K562 (cell line): ENCODE data around the gene PCOLCE2. TPM values are rescaled to one million over a fixed set of nuclear protein-coding genes. Genes with fewer than 3 reads are reported as not detected.

Source experiments
- ARID1B ChIP-seq: fragments of 450-650 bp; IDR thresholded peaks from 2 replicates; pipeline ENCODE4 v1.6.1; 2016; ENCODE audit warnings: antibody characterized with exemption, mild to moderate bottlenecking, inconsistent platforms
- CC2D1A ChIP-seq: fragments of 450-650 bp; IDR thresholded peaks from 2 replicates; pipeline ENCODE4 v1.6.1; 2017; ENCODE audit warnings: mild to moderate bottlenecking
- CTBP1 ChIP-seq: fragments of 450-650 bp; IDR thresholded peaks from 2 replicates; pipeline ENCODE4 v1.6.1; 2016; ENCODE audit warnings: borderline replicate concordance
- FOS ChIP-seq: IDR thresholded peaks from 3 replicates; pipeline ENCODE4 v1.6.1; 2011; ENCODE audit not compliant: insufficient read length; ENCODE audit errors: extremely low read depth
- FOSL1 ChIP-seq: fragments of 200-800 bp; sonication (Bioruptor generic); conservative IDR thresholded peaks from 2 replicates; pipeline ENCODE4 v1.6.1; 2016; ENCODE audit warnings: missing genetic modification characterization, missing compliant biosample characterization
- HNRNPH1 ChIP-seq: fragments of 200-400 bp; formaldehyde crosslinking; optimal IDR thresholded peaks from 2 replicates; pipeline ENCODE3; 2017; ENCODE audit warnings: low read depth, mild to moderate bottlenecking, low read length, moderate library complexity
- NFE2 ChIP-seq: IDR thresholded peaks from 2 replicates; pipeline ENCODE4 v1.6.1; 2014; ENCODE audit warnings: antibody characterized with exemption, low read depth
- YY1 ChIP-seq, 3 experiments: IDR thresholded peaks; 2 replicates each; pipeline ENCODE4 v1.6.1; 2011; ENCODE audit warnings: low read length in 2 of 3, mild to moderate bottlenecking in 2 of 3, moderate library complexity in 2 of 3, borderline replicate concordance in 1 of 3, control low read depth in 1 of 3, low read depth in 1 of 3; ENCODE audit not compliant: insufficient read depth in 3 of 3, insufficient replicate concordance in 2 of 3, control insufficient read depth in 1 of 3, insufficient read length in 1 of 3; ENCODE audit errors: extremely low read depth in 1 of 3
- ZFP30 ChIP-seq: fragments of 250-450 bp; sonication (Bioruptor Pico); IDR thresholded peaks from 2 replicates; pipeline ENCODE4 v1.8.0; 2022; ENCODE audit warnings: moderate library complexity, mild to moderate bottlenecking, inconsistent platforms, borderline replicate concordance
- ZKSCAN8 ChIP-seq: fragments of 200-800 bp; sonication (Bioruptor generic); IDR thresholded peaks from 2 replicates; pipeline ENCODE4 v1.6.1; 2016; ENCODE audit warnings: missing genetic modification characterization, missing compliant biosample characterization
- ZNF766 ChIP-seq: fragments of 200-800 bp; sonication (Bioruptor generic); conservative IDR thresholded peaks from 2 replicates; pipeline ENCODE4 v1.6.1; 2016; ENCODE audit warnings: missing genetic modification characterization, missing compliant biosample characterization
- polyA plus RNA-seq, 8 experiments: library from polyadenylated mRNA; depleted of rRNA in 4 of 8; stranded (reverse) in 5 of 8; unstranded in 3 of 8; fragments of >200 nt; fragmentation: Nextera tagmentation in 2 of 8; fragmentation: Illumina TruSeq in 1 of 8; extraction: Ambion mirVana in 2 of 8; extraction: Trizol in 1 of 8; gene quantifications; 2 replicates each; pipeline versions ENCODE4 v1.2.1 to v1.2.3, GENCODE V29; 2011 to 2014; ENCODE audit warnings: inconsistent platforms in 1 of 8, missing spikeins in 1 of 8
- total RNA-seq, 7 experiments: library from RNA; depleted of rRNA in 6 of 7; stranded (reverse); fragments of >200 nt in 6 of 7; fragmentation: Illumina TruSeq in 2 of 7; extraction: Trizol in 2 of 7; gene quantifications; 2 replicates each; pipeline versions ENCODE4 v1.2.1 to v1.2.3, GENCODE V29; 2011 to 2021; ENCODE audit warnings: low replicate concordance in 1 of 7
- TF ChIP-seq, protein P1 (sequence below), 3 experiments: fragments of 200-800 bp in 1 of 3; sonication (Bioruptor generic) in 1 of 3; sonication (generic) in 1 of 3; formaldehyde crosslinking in 1 of 3; IDR thresholded peaks; 2 replicates each; pipeline versions ENCODE4 v1.6.1 to v1.8.0; 2016 to 2022; ENCODE audit warnings: mild to moderate bottlenecking in 2 of 3, missing compliant biosample characterization in 2 of 3, missing genetic modification characterization in 2 of 3, missing genetic modification reagents in 1 of 3
- TF ChIP-seq, protein P2 (sequence below), 2 experiments: fragments of 450-650 bp in 1 of 2; sonication (generic) in 1 of 2; formaldehyde crosslinking in 1 of 2; IDR thresholded peaks in 1 of 2; conservative IDR thresholded peaks in 1 of 2; 2 replicates each; pipeline versions ENCODE4 v1.6.1 to v1.8.1; 2016 to 2023; ENCODE audit warnings: mild to moderate bottlenecking in 2 of 2, moderate library complexity in 2 of 2, inconsistent platforms in 1 of 2, missing genetic modification reagents in 1 of 2
- TF ChIP-seq, protein P3 (sequence below): sonication (generic); formaldehyde crosslinking; IDR thresholded peaks from 2 replicates; pipeline ENCODE4 v1.8.0; 2022; ENCODE audit warnings: mild to moderate bottlenecking, missing genetic modification reagents
- TF ChIP-seq, protein P4 (sequence below): sonication (generic); formaldehyde crosslinking; IDR thresholded peaks from 2 replicates; pipeline ENCODE4 v1.5.0; 2020; ENCODE audit warnings: missing genetic modification reagents
- TF ChIP-seq, protein P5 (sequence below): fragments of 450-650 bp; formaldehyde crosslinking; IDR thresholded peaks from 2 replicates; pipeline ENCODE4 v1.4.0; 2020; ENCODE audit warnings: mild to moderate bottlenecking, moderate library complexity
- TF ChIP-seq, protein P6 (sequence below), 3 experiments: IDR thresholded peaks in 2 of 3; conservative IDR thresholded peaks in 1 of 3; 2 replicates each; pipeline ENCODE4 v1.5.1; 2011 to 2012; ENCODE audit warnings: low read length in 3 of 3, mild to moderate bottlenecking in 3 of 3, control low read depth in 2 of 3, improper control_type of control experiment in 1 of 3, inconsistent platforms in 1 of 3, low read depth in 1 of 3, mixed read lengths in 1 of 3, moderate library complexity in 1 of 3; ENCODE audit not compliant: insufficient read depth in 2 of 3

PCOLCE2 gene
- total and polyA plus RNA-seq, 9 of the 15 experiments (the other 6 are each of a cell fraction or from before 2014, with no cell fraction given) = 0.18 to 1.2 (median 0.65) TPM

DNA sequence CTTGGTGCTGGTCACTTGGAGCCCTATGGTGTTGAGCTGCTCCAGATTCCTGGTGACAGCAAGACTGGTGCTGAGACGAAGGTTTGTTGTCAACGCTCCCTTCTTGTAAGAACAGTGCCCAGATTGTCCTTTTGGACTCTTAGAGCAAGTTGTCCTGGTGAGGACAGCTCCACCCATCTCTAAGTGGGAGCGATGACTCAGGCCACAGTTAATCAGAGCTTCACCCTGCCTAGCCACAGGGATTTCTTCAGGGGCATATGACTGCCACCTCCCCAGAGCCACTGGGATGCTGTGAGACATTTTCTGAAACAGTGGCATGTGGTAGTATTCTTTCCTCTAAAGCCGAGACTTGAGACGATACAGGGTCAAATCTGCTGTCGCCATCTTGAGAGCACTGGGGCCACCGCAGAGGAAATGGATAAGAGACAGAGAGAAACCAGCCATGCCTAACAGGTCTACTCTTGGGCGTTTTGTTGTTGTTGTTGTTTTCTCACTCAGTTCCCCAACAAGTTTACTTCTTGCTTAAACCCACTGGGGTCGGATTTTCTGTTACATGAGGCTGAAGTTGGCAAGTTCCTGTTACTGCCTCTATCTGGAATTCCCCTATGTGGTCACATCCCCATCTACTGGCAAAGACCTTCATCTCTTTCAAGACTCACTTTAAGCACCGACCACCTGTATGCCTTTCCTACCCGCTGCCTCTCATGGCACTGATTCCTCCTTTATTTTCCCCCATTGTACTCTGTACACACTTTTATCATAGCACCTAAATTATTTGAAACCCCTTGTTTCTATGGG lies 16.0 kb upstream of the PCOLCE2 start (continued):
- TF ChIP-seq, protein P1, sequence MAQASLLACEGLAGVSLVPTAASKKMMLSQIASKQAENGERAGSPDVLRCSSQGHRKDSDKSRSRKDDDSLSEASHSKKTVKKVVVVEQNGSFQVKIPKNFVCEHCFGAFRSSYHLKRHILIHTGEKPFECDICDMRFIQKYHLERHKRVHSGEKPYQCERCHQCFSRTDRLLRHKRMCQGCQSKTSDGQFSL (CRISPR knock-in tag; IDR thresholded peaks at IDR 0.05) = no peak
- TF ChIP-seq, protein P1 (tag; IDR thresholded peaks at IDR 0.05) = no peak
- TF ChIP-seq YY1 (IDR thresholded peaks at IDR 0.05; ENCODE audit: borderline replicate concordance in 1 of 3, control insufficient read depth in 1 of 3, extremely low read depth in 1 of 3, insufficient read depth in 3 of 3, insufficient read length in 1 of 3, insufficient replicate concordance in 2 of 3, low read depth in 1 of 3, low read length in 2 of 3) = peak in 1 of 3 experiments; percentile 68
- TF ChIP-seq, protein P2, sequence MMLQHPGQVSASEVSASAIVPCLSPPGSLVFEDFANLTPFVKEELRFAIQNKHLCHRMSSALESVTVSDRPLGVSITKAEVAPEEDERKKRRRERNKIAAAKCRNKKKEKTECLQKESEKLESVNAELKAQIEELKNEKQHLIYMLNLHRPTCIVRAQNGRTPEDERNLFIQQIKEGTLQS (IDR thresholded peaks at IDR 0.05) = peak; percentile 64
- TF ChIP-seq, protein P2 (CRISPR knock-in tag; conservative IDR thresholded peaks at IDR 0.05) = no peak
- TF ChIP-seq, protein P3, sequence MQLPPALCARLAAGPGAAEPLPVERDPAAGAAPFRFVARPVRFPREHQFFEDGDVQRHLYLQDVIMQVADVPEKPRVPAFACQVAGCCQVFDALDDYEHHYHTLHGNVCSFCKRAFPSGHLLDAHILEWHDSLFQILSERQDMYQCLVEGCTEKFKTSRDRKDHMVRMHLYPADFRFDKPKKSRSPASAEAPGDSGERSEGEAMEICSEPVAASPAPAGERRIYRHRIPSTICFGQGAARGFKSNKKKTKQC (CRISPR knock-in tag) = no peak
- TF ChIP-seq, protein P4, sequence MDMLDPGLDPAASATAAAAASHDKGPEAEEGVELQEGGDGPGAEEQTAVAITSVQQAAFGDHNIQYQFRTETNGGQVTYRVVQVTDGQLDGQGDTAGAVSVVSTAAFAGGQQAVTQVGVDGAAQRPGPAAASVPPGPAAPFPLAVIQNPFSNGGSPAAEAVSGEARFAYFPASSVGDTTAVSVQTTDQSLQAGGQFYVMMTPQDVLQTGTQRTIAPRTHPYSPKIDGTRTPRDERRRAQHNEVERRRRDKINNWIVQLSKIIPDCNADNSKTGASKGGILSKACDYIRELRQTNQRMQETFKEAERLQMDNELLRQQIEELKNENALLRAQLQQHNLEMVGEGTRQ (CRISPR knock-in tag) = no peak
- TF ChIP-seq NFE2 = peak; percentile 53
- TF ChIP-seq CTBP1 = 0 out of 2 replicates have a peak, but pooled peaks have one; percentile 31
- TF ChIP-seq ZFP30 = no peak
- TF ChIP-seq FOS = no peak
- peak; percentile 69 for TF ChIP-seq CC2D1A
- TF ChIP-seq, protein P5, sequence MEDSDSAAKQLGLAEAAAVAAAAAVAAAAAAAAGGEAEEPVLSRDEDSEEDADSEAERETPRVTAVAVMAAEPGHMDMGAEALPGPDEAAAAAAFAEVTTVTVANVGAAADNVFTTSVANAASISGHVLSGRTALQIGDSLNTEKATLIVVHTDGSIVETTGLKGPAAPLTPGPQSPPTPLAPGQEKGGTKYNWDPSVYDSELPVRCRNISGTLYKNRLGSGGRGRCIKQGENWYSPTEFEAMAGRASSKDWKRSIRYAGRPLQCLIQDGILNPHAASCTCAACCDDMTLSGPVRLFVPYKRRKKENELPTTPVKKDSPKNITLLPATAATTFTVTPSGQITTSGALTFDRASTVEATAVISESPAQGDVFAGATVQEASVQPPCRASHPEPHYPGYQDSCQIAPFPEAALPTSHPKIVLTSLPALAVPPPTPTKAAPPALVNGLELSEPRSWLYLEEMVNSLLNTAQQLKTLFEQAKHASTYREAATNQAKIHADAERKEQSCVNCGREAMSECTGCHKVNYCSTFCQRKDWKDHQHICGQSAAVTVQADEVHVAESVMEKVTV (CRISPR knock-in tag) = 0 out of 2 replicates have a peak, but pooled peaks have one; percentile 1
- TF ChIP-seq FOSL1 (tag) = peak; percentile 67
- TF ChIP-seq, protein P6, sequence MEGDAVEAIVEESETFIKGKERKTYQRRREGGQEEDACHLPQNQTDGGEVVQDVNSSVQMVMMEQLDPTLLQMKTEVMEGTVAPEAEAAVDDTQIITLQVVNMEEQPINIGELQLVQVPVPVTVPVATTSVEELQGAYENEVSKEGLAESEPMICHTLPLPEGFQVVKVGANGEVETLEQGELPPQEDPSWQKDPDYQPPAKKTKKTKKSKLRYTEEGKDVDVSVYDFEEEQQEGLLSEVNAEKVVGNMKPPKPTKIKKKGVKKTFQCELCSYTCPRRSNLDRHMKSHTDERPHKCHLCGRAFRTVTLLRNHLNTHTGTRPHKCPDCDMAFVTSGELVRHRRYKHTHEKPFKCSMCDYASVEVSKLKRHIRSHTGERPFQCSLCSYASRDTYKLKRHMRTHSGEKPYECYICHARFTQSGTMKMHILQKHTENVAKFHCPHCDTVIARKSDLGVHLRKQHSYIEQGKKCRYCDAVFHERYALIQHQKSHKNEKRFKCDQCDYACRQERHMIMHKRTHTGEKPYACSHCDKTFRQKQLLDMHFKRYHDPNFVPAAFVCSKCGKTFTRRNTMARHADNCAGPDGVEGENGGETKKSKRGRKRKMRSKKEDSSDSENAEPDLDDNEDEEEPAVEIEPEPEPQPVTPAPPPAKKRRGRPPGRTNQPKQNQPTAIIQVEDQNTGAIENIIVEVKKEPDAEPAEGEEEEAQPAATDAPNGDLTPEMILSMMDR (IDR thresholded peaks at IDR 0.05 in 2 of 3, conservative IDR thresholded peaks at IDR 0.05 in 1 of 3; ENCODE audit: insufficient read depth in 2 of 3, low read depth in 1 of 3, low read length in 3 of 3) = peak; percentile 36 to 56 (median 53); a peak in 4 of 6 replicates
- TF ChIP-seq ZNF766 (CRISPR knock-in tag) = 0 out of 2 replicates have a peak, but pooled peaks have one; percentile 46
- TF ChIP-seq ZKSCAN8 (CRISPR knock-in tag) = no peak
- no peak for TF ChIP-seq HNRNPH1
- peak; percentile 31 for TF ChIP-seq ARID1B
